ENCODE results near the gene PPP1R13L. TPM values are rescaled to one million over a fixed set of nuclear protein-coding genes. Genes with fewer than 3 reads are reported as not detected.

PPP1R13L gene
- polyA plus RNA-seq, 4 donors = 12.7 to 30.5 (median 21.3) TPM

GRCh38 chr19:45333609-45334303, 71.1 kb downstream of the PPP1R13L start:
- H3K4me1 ChIP-seq (ENCODE audit: control insufficient read depth in 3 of 3, insufficient read depth in 2 of 3, low read depth in 1 of 3, low read length in 2 of 3) = no peaks in the 10 kb centered on the region
- FAIRE-seq (no peak), DNase-seq (no peak)
- no peaks in the 10 kb centered on the region for H3K36me3 ChIP-seq (ENCODE audit: control insufficient read depth in 3 of 3, insufficient read depth in 2 of 3, low read depth in 1 of 3, low read length in 3 of 3)
- WGBS, 3 donors = 78 to 80% (median 79%) methylated on average over 10 of the region's 10 CpGs
- peaks cover 0 to 3% (median 2%) of the 10 kb centered on the region in 3 donors for H3K27me3 ChIP-seq (ENCODE audit: control insufficient read depth in 3 of 3, insufficient read depth in 3 of 3, low read length in 3 of 3)
- H3K27ac ChIP-seq (ENCODE audit: low read depth in 1 of 3, low read length in 2 of 3) = no peak overlapping the region
- no peaks in the 10 kb centered on the region for H3K9me3 ChIP-seq (ENCODE audit: control insufficient read depth in 2 of 2, insufficient read depth in 1 of 2, low read depth in 1 of 2, low read length in 1 of 2)
- no peak overlapping the region for H3K4me3 ChIP-seq (ENCODE audit: low read depth in 1 of 3, low read length in 3 of 3)

GRCh38 chr19:45331411-45331810, 73.5 kb downstream of the PPP1R13L start:
- Histone ChIP-seq H3K27me3 (ENCODE audit: control insufficient read depth in 3 of 3, insufficient read depth in 3 of 3, low read length in 3 of 3) (peaks cover 0 to 3% (median 2%) of the 10 kb centered on the region in 3 donors), H3K36me3 (ENCODE audit: control insufficient read depth in 3 of 3, insufficient read depth in 2 of 3, low read depth in 1 of 3, low read length in 3 of 3) (no peaks in the 10 kb centered on the region), H3K4me3 (ENCODE audit: low read depth in 1 of 3, low read length in 3 of 3) (no peak overlapping the region), H3K27ac (ENCODE audit: low read depth in 1 of 3, low read length in 2 of 3) (no peak overlapping the region), H3K9me3 (ENCODE audit: control insufficient read depth in 2 of 2, insufficient read depth in 1 of 2, low read depth in 1 of 2, low read length in 1 of 2) (no peaks in the 10 kb centered on the region), H3K4me1 (ENCODE audit: control insufficient read depth in 3 of 3, insufficient read depth in 2 of 3, low read depth in 1 of 3, low read length in 2 of 3) (no peaks in the 10 kb centered on the region)
- FAIRE-seq (no peak), DNase-seq (no peak)
- 78 to 83% (median 78%) methylated on average over 7 of the region's 7 CpGs for WGBS, 3 donors

Other genes starting within 250 kb of the PPP1R13L start
- gene NKPD1, start 244.1 kb downstream of the PPP1R13L start, polyA plus RNA-seq = under 1 TPM in 2 of 4 donors, not detected in 2; 0.09 to 0.13 TPM
- 10 to 100 TPM; 38.4 to 67.6 (median 41.7) TPM for gene TRAPPC6A, start 226.8 kb downstream of the PPP1R13L start, polyA plus RNA-seq
- 10 to 100 TPM in 1 of 4 donors, 1 to 10 TPM in 3; 3.6 to 12.8 (median 6.4) TPM for gene BLOC1S3, start 226.3 kb downstream of the PPP1R13L start, polyA plus RNA-seq
- gene EXOC3L2, start 159.7 kb downstream of the PPP1R13L start, polyA plus RNA-seq = 1 to 10 TPM in 3 of 4 donors, under 1 TPM in 1; 0.22 to 2.7 (median 2.1) TPM
- gene MARK4, start 153.8 kb downstream of the PPP1R13L start, polyA plus RNA-seq = 10 to 100 TPM in 1 of 4 donors, 1 to 10 TPM in 3; 5.1 to 14.2 (median 7.7) TPM
- 10 to 100 TPM in 2 of 4 donors, 1 to 10 TPM in 1, under 1 TPM in 1; 0.09 to 30.5 (median 14.4) TPM for gene CKM, start 82.2 kb downstream of the PPP1R13L start, polyA plus RNA-seq
- gene KLC3, start 64.3 kb downstream of the PPP1R13L start, polyA plus RNA-seq = under 1 TPM in 1 of 4 donors, not detected in 3; 0.06 TPM
- 10 to 100 TPM in 2 of 4 donors, 1 to 10 TPM in 2; 3.4 to 20.3 (median 7.9) TPM for gene ERCC2, start 34.5 kb downstream of the PPP1R13L start, polyA plus RNA-seq
- gene POLR1G, start 1.6 kb upstream of the PPP1R13L start, polyA plus RNA-seq = 1 to 10 TPM in 2 of 4 donors, under 1 TPM in 2; 0.27 to 4.1 (median 1.9) TPM
- gene ERCC1, start 18.8 kb upstream of the PPP1R13L start, polyA plus RNA-seq = 10 to 100 TPM; 30.3 to 55.0 (median 37.5) TPM
- gene FOSB, start 62.9 kb upstream of the PPP1R13L start, polyA plus RNA-seq = 10 to 100 TPM in 2 of 4 donors, 1 to 10 TPM in 1, under 1 TPM in 1; 0.89 to 82.1 (median 10.6) TPM
- gene RTN2, start 92.0 kb upstream of the PPP1R13L start, polyA plus RNA-seq = 1 to 10 TPM; 1.6 to 9.1 (median 2.7) TPM
- gene PPM1N, start 93.4 kb upstream of the PPP1R13L start, polyA plus RNA-seq = 1 to 10 TPM in 3 of 4 donors, under 1 TPM in 1; 0.65 to 1.9 (median 1.5) TPM
- 100 to 1,000 TPM in 2 of 4 donors, 10 to 100 TPM in 2; 50.4 to 132 (median 111) TPM for gene VASP, start 102.4 kb upstream of the PPP1R13L start, polyA plus RNA-seq
- gene OPA3, start 179.7 kb upstream of the PPP1R13L start, polyA plus RNA-seq = 1 to 10 TPM; 4.5 to 9.4 (median 6.4) TPM
- 1 to 10 TPM in 1 of 4 donors, under 1 TPM in 3; 0.22 to 3.8 (median 0.51) TPM for gene GPR4, start 197.1 kb upstream of the PPP1R13L start, polyA plus RNA-seq
- 10 to 100 TPM; 18.9 to 39.9 (median 20.8) TPM for gene EML2, start 234.3 kb upstream of the PPP1R13L start, polyA plus RNA-seq

Measured in small intestine (tissue), 7 donors.